Lower lobe of right lung (tissue), 2 donors: ENCODE data around the gene RNF38. TPM values are rescaled to one million over a fixed set of nuclear protein-coding genes. Genes with fewer than 3 reads are reported as not detected.
"Not testable (repeated sequence)": the region's sequence is repeated elsewhere in the genome, so short reads cannot be mapped to it uniquely, and the experiment has no call there.

Source experiments
- ATAC-seq, 2 donors: fragments of 200-7000 bp; cut with Tn5 transposase; one replicate each; pipeline ENCODE4 v1.9.1; 2020 to 2022; ENCODE audit warnings: mild to moderate bottlenecking in 2 of 2, moderate library complexity in 2 of 2
- DNase-seq: peaks from one replicate; pipeline ENCODE4 v3.0.0-alpha.2; 2020
- H3K27ac ChIP-seq: fragments of 200-600 bp; one replicate; pipeline ENCODE4 v1.8.0; 2022
- H3K27me3 ChIP-seq: fragments of 200-600 bp; one replicate; pipeline ENCODE4 v1.8.0; 2022; ENCODE audit warnings: low read depth
- H3K36me3 ChIP-seq: fragments of 200-600 bp; one replicate; pipeline ENCODE4 v1.8.0; 2022; ENCODE audit warnings: mild to moderate bottlenecking
- H3K4me1 ChIP-seq: fragments of 200-600 bp; one replicate; pipeline ENCODE4 v1.8.0; 2022
- H3K4me3 ChIP-seq: fragments of 200-600 bp; one replicate; pipeline ENCODE4 v1.8.0; 2022; ENCODE audit warnings: mild to moderate bottlenecking
- H3K9me3 ChIP-seq: fragments of 200-600 bp; one replicate; pipeline ENCODE4 v1.8.0; 2022
- intact Hi-C: fragments of 100-400 bp; cut with DNase I; formaldehyde crosslinking; loops from one replicate; pipeline ENCODE4 v1.11.0; 2022
- total RNA-seq: library from RNA; stranded (reverse); fragmentation: NEBNext Ultra II Directional; extraction: Animal tissue kit (Norgen Biotek cat#: 25700); gene quantifications from one replicate; pipeline ENCODE4 v1.2.1, GENCODE V29; 2021
- TF ChIP-seq, protein P1 (sequence below): fragments of 200-600 bp; IDR thresholded peaks from one replicate; pipeline ENCODE4 v1.8.0; 2022; ENCODE audit warnings: antibody characterized with exemption, mild to moderate bottlenecking
- donor health status: DM: no; HTN: yes; CAD: no; lungs with severe emphysema.

RNF38 gene
- total RNA-seq, 1 donor from 2014 or later, result 48.9 TPM

DNA sequence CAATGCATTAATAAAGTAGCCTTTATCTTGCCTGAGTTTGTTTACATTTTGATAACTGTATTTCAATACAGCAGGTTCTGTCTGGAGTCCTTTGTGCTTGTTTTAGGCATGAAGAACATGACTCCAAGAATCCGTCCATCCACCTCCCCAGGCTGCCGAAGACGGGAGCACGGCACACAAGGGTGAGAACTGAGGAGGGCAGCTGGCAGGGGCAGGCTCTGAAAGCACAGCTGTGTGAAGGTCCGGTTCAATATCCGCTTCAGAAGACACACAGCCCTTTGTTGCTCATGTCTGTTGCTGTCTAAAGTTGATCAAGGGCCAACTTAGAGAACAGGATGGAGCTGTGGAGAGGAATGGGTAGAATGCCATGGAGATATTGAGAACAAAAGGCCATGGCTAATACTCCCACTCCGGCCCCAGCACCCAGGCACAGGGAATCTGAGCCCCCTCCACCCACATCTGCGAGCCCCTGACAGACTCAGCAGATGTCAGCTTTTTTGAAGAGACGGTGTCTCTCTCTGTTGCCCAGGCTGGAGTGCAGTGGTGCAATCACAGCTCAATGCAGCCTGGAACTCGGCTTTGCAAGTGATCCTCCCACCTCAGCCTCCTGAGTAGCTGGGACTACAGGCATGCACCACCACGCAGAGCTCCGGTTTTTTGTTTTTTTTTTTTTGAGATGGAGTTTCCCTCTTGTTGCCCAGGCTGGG is 83.3 kb downstream of the RNF38 start:
- ATAC-seq (peak in 1 of 2 donors; percentile 32), DNase-seq (no peak)
- intact Hi-C loops, result no loop called here
- Histone ChIP-seq H3K36me3 (no peaks in the 10 kb centered on the region), H3K27ac (no peak overlapping the region), H3K4me1 (peaks cover 6% of the 10 kb centered on the region), H3K9me3 (no peaks in the 10 kb centered on the region), H3K27me3 (no peaks in the 10 kb centered on the region), H3K4me3 (no peak overlapping the region)
- TF ChIP-seq, protein P1, sequence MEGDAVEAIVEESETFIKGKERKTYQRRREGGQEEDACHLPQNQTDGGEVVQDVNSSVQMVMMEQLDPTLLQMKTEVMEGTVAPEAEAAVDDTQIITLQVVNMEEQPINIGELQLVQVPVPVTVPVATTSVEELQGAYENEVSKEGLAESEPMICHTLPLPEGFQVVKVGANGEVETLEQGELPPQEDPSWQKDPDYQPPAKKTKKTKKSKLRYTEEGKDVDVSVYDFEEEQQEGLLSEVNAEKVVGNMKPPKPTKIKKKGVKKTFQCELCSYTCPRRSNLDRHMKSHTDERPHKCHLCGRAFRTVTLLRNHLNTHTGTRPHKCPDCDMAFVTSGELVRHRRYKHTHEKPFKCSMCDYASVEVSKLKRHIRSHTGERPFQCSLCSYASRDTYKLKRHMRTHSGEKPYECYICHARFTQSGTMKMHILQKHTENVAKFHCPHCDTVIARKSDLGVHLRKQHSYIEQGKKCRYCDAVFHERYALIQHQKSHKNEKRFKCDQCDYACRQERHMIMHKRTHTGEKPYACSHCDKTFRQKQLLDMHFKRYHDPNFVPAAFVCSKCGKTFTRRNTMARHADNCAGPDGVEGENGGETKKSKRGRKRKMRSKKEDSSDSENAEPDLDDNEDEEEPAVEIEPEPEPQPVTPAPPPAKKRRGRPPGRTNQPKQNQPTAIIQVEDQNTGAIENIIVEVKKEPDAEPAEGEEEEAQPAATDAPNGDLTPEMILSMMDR, result no peak

DNA sequence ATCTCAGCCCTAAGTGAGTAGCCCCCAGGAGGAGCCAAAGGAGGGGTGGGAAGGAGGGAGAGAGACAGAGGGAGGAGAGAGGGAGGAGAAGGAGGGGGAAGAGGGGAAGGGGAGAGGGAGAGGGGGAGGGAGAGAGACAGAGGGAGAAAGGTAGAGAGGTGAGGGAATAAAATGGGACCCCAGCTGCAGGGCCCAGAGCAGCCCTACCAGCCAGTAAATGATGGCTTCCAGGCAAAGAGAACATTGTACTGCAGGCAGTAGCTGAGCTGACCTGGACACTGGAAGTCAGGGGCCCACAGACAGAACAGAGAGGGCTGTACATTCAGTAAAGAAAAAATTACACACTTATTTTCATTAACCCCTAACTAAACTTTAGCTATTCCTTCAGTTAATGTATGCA is 84.0 kb downstream of the RNF38 start:
- Histone ChIP-seq H3K27me3 (no peaks in the 10 kb centered on the region), H3K4me1 (peaks cover 6% of the 10 kb centered on the region), H3K27ac (no peak overlapping the region), H3K9me3 (no peaks in the 10 kb centered on the region), H3K36me3 (no peaks in the 10 kb centered on the region), H3K4me3 (no peak overlapping the region)
- intact Hi-C loops, result no loop called here
- no peak for ATAC-seq
- TF ChIP-seq, protein P1, result no peak
- no peak for DNase-seq

DNA sequence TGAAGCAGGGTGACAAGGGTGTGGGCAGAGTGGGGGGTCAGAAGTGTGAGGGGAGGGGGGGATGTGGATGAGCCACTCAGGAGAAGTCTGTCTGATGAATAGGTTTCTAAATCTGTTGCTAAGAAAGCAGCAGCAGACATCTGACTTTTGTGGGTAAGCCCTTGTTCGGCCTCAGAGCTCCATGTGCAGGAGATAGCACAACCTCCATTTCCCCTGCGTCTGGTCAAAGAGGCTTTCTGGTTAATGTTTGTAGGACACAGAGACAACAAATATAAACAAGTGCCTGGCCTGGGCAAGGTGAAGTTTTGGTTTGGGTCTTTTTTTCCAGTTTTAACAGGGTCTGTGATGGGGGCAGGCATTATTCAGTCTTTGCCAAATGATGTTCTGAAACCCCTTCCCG is 84.8 kb downstream of the RNF38 start:
- intact Hi-C loops, result no loop called here
- TF ChIP-seq, protein P1, result no peak
- Histone ChIP-seq H3K9me3 (no peaks in the 10 kb centered on the region), H3K36me3 (no peaks in the 10 kb centered on the region), H3K4me3 (no peak overlapping the region), H3K4me1 (peaks cover 6% of the 10 kb centered on the region), H3K27ac (no peak overlapping the region), H3K27me3 (no peaks in the 10 kb centered on the region)
- ATAC-seq, result no peak
- DNase-seq, result no peak

DNA sequence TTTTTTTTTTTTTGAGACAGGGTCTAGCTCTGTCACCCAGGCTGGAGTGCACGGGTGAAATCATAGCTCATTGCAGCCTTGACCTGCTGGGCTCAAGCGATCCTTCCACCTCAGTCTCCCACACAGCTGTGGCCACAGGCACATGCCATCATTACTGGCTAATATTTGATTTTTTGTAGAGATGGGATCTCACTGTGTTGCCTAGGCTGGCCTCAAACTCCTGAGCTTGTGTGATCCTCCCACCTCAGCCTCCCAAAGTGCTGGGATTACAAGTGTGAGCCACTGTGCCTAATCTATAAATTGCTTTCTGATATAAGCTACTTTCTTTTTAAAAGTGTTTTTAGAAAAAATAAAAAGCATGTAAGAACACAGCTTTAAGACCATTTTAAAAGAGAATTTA is 85.3 kb downstream of the RNF38 start:
- intact Hi-C loops, result no loop called here
- H3K36me3 ChIP-seq, result no peaks in the 10 kb centered on the region
- H3K27ac ChIP-seq, result no peak overlapping the region
- ATAC-seq (no peak), DNase-seq (no peak)
- H3K9me3 ChIP-seq, result no peaks in the 10 kb centered on the region
- H3K27me3 ChIP-seq, result no peaks in the 10 kb centered on the region
- H3K4me1 ChIP-seq, result peaks cover 6% of the 10 kb centered on the region
- H3K4me3 ChIP-seq, result no peak overlapping the region
- TF ChIP-seq, protein P1, result no peak

DNA sequence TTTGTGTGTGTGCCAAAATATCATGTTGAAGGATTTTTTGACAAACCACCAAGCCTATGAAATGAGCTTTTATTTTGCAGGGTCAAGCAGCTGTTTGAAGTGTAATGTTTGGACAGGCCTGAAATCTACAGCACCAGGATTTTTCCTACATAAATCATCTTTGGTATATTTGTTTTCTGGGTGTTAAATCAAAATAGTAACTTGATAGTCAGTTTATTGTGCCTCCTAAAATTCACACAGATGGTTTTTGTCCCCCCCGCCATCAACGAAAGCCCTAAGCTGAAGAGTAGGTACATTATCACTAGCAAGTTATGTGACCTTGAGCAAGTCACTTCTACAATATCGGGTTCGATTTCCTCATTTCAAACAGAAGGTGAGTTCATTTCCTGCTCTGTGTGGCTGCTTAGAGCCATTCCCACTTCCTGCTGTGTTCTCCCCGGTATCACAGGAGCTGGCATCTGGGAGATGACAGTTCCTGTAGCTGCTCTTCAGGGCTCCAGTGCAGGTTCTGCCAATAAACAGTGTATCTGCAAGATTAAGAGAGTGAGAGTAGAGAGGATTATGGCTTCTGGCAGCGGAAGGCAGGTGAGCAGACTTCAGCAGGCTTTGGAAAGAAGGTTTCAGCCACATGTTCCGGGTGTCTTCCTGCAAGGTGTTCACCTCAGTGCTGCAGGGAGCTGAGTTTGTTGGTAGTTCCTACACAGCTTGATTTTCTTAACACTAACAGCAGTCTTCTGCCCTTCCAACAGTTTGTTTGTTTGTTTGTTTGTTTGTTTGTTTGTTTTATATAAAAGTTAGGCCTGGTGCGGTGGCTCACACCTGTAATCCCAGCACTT is 93.4 kb downstream of the RNF38 start:
- intact Hi-C loops, result no loop called here
- DNase-seq (no peak), ATAC-seq (no peak)
- Histone ChIP-seq H3K9me3 (no peaks in the 10 kb centered on the region), H3K27me3 (no peaks in the 10 kb centered on the region), H3K4me1 (no peaks in the 10 kb centered on the region), H3K36me3 (no peaks in the 10 kb centered on the region), H3K4me3 (no peak overlapping the region), H3K27ac (no peak overlapping the region)
- TF ChIP-seq, protein P1, result no peak

DNA sequence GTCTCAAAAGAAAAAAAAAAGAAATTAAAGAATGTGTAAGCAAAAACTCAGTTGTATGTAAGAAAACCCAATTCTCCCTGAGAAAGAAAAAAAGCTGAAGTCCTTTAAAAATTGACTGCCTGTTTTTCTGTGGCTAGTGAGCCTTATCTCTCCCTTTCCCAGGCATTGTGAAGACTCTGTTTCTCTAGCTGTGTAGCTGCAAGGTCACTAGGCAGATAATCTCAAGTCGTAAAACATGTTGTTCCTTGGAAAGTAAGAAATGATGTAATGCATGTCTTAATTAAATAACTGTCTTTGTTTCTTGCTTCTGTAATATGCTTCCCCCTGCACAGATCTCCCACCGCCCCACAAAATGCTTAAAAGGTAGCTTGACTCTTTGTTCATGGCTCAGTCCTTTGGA is 95.7 kb downstream of the RNF38 start:
- intact Hi-C loops, DNase-seq, H3K27me3 ChIP-seq, H3K4me1 ChIP-seq, H3K36me3 ChIP-seq, H3K9me3 ChIP-seq, H3K4me3 ChIP-seq, H3K27ac ChIP-seq, ATAC-seq: not testable (repeated sequence)
